ENCODE measurements around the gene PRR5. TPM values are rescaled to one million over a fixed set of nuclear protein-coding genes. Genes with fewer than 3 reads are reported as not detected.
"Not testable (repeated sequence)": the region's sequence is repeated elsewhere in the genome, so short reads cannot be mapped to it uniquely, and the experiment has no call there.

PRR5 gene
- total RNA-seq, 2 donors from 2014 or later = 7.3 to 30.0 TPM

DNA sequence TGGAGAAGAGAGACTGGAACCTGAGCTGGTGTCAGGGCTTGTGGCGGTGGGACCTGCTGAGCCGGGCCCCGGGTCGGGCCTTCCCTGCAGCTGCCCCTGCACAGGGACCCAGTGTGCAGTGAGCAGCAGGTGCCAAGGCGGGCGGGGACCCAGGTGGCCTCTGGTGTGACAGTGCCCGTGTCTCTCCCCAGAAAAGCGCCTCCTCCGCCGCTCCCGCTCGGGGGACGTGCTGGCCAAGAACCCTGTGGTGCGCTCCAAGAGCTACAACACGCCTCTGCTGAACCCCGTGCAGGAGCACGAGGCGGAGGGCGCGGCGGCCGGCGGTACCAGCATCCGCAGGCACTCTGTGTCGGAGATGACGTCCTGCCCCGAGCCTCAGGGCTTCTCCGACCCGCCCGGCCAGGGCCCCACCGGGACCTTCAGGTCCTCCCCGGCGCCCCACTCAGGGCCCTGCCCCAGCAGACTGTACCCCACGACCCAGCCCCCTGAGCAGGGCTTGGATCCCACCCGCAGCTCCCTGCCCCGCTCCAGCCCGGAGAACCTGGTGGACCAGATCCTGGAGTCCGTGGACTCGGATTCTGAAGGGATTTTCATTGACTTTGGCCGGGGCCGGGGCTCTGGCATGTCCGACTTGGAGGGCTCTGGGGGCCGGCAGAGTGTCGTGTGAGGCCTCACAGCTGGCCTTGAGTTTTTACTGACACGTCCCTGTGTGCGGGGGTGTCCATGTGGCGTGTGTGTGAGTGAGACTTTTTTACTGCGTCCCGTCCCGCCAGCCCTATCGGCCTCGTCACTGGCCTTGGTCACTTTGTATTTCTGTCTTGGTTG lies 34.8 kb downstream of the PRR5 start:
- Histone ChIP-seq H3K4me1 (ENCODE audit: control insufficient read depth in 1 of 2, low read depth in 2 of 2) (no peaks in the 10 kb centered on the region), H3K27me3 (replicated peaks; ENCODE audit: insufficient read depth) (no peaks in the 10 kb centered on the region), H3K4me3 (no peak overlapping the region), H3K27ac (no peak overlapping the region), H3K9me3 (no peaks in the 10 kb centered on the region), H3K36me3 (no peaks in the 10 kb centered on the region)
- TF ChIP-seq, protein P1, sequence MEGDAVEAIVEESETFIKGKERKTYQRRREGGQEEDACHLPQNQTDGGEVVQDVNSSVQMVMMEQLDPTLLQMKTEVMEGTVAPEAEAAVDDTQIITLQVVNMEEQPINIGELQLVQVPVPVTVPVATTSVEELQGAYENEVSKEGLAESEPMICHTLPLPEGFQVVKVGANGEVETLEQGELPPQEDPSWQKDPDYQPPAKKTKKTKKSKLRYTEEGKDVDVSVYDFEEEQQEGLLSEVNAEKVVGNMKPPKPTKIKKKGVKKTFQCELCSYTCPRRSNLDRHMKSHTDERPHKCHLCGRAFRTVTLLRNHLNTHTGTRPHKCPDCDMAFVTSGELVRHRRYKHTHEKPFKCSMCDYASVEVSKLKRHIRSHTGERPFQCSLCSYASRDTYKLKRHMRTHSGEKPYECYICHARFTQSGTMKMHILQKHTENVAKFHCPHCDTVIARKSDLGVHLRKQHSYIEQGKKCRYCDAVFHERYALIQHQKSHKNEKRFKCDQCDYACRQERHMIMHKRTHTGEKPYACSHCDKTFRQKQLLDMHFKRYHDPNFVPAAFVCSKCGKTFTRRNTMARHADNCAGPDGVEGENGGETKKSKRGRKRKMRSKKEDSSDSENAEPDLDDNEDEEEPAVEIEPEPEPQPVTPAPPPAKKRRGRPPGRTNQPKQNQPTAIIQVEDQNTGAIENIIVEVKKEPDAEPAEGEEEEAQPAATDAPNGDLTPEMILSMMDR (IDR thresholded peaks at IDR 0.05) = no peak
- ATAC-seq (ENCODE audit: insufficient number of reproducible peaks, low FRiP score, low read depth) (no peak), DNase-seq (ENCODE audit: low spot score) (no peak)

DNA sequence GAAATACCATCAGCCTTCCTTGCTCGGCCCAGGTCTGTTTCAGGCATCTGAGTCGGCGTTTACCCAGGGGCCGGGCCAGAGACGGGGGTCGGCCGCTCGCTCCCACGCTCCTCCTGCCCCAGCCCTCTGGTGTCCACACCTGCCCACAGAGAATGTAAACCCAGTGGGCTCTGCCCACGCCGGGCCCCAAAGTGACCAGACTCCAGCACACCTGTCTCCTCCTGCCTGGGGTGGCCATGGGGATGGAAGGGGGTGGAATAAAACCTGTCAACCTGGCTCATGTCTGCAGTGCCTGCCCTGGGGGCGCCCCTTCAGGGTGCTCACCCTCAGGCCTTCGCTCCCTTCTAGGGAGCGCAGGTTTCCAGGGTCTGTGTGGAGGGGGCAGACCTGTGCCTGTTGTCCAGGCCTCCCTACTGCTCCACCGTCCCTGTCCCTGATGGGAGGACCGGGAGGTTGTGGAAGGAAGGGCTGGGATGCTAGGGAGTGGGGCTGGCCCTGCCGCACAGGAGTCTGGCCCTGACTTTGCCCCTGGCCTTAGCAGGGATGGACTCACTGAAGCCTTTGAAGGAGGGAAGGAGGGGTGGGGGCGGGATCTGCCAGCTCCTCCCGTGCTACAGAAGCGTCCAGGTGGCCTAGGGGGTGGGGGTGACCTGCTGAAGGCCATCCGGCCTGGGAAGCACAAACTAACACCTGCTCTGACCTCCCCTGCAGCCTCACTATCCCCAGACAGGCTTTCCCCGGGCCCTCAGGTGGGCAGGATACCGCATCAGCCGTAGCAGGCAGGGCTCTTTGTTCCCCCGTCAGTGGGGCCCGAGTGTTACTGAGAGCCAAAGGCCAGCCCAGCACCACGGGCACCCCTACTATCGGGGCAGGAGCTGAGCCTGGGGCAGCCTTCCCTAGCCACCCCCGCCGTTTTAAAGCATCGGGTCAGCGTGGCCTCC lies 35.7 kb downstream of the PRR5 start:
- Histone ChIP-seq H3K9me3 (no peaks in the 10 kb centered on the region), H3K36me3 (no peaks in the 10 kb centered on the region), H3K27me3 (replicated peaks; ENCODE audit: insufficient read depth) (no peaks in the 10 kb centered on the region), H3K4me3 (no peak overlapping the region), H3K4me1 (ENCODE audit: control insufficient read depth in 1 of 2, low read depth in 2 of 2) (no peaks in the 10 kb centered on the region), H3K27ac (no peak overlapping the region)
- TF ChIP-seq, protein P1 (IDR thresholded peaks at IDR 0.05) = no peak
- DNase-seq (ENCODE audit: low spot score) = no peak
- ATAC-seq (ENCODE audit: insufficient number of reproducible peaks, low FRiP score, low read depth) = no peak

DNA sequence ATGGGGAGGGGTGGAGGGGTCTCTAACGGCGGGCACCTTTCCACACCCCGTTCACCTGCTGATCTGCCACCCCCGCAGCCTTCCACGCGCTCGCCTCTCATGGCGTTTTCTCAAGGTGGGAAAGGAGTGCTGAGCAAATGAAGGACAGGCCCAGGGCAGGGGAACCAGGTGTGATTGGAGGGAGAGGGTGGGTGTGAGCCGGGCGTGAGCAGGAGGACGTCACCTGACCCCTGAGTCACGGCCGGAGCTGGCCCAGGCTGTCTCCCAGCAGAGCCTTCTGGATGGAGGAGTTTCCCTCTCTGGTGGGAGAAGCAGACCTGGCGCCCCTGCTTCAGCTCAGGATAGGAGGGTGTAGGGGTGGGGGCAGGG lies 36.3 kb downstream of the PRR5 start:
- Histone ChIP-seq H3K27me3 (replicated peaks; ENCODE audit: insufficient read depth) (no peaks in the 10 kb centered on the region), H3K4me1 (ENCODE audit: control insufficient read depth in 1 of 2, low read depth in 2 of 2) (no peaks in the 10 kb centered on the region), H3K9me3 (no peaks in the 10 kb centered on the region), H3K36me3 (no peaks in the 10 kb centered on the region), H3K4me3 (no peak overlapping the region), H3K27ac (no peak overlapping the region)
- DNase-seq (ENCODE audit: low spot score) (no peak), ATAC-seq (ENCODE audit: insufficient number of reproducible peaks, low FRiP score, low read depth) (no peak)
- TF ChIP-seq, protein P1 (IDR thresholded peaks at IDR 0.05) = no peak

DNA sequence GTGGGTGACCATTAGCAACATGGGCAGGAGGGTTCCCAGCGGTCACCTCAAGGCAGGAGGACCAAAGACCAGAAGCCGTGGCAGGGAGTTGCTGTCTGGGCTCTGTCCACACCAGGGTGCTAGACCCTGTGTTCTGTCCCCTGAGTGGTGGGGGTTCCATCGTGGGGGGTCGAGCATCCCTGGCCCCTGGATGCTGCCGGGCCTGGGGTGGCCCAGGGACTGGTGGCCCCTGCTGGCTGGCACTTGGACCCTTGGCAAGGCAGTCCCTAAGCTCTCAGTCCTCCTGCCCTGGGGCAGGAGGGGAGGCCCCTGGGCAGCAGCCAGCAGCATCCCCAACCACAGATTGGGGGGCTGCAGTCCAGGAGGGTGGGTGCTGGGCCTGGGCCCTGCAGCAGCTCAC lies 37.0 kb downstream of the PRR5 start:
- ATAC-seq (ENCODE audit: insufficient number of reproducible peaks, low FRiP score, low read depth) (no peak), DNase-seq (ENCODE audit: low spot score) (no peak)
- no peaks in the 10 kb centered on the region for H3K27me3 ChIP-seq (replicated peaks; ENCODE audit: insufficient read depth)
- no peaks in the 10 kb centered on the region for H3K4me1 ChIP-seq (ENCODE audit: control insufficient read depth in 1 of 2, low read depth in 2 of 2)
- H3K36me3 ChIP-seq = no peaks in the 10 kb centered on the region
- no peak overlapping the region for H3K27ac ChIP-seq
- no peaks in the 10 kb centered on the region for H3K9me3 ChIP-seq
- TF ChIP-seq, protein P1 (IDR thresholded peaks at IDR 0.05) = no peak
- no peak overlapping the region for H3K4me3 ChIP-seq

DNA sequence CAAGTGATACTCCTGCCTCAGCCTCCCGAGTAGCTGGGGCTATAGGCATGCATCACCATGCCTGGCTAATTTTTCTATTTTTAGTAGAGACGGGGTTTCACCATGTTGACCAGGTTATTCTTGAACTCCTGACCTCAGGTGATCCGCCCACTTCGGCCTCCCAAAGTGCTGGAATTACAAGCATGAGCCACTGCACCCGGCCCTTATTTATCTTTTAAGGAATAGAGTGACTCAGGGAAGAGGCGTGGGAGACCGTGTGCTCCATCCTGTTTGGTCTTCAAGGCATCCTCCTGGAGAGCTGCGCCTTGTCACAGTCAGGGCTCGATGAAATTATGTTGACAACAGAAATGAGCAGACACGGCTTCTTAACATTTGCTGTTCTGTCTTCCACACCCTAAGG lies 37.7 kb downstream of the PRR5 start:
- H3K9me3 ChIP-seq; H3K27ac ChIP-seq; H3K4me1 ChIP-seq (ENCODE audit: control insufficient read depth in 1 of 2, low read depth in 2 of 2); H3K4me3 ChIP-seq; H3K36me3 ChIP-seq; ATAC-seq (ENCODE audit: insufficient number of reproducible peaks, low FRiP score, low read depth); H3K27me3 ChIP-seq (replicated peaks; ENCODE audit: insufficient read depth); DNase-seq (ENCODE audit: low spot score): not testable (repeated sequence)
